ENCODE results near the gene ABCA2.

GRCh38 chr9:137026828-137027227 lies 1.2 kb downstream of the ABCA2 start:
- no peak for TF ChIP-seq CTCF (IDR thresholded peaks at IDR 0.05)
- no peak for TF ChIP-seq MEF2A (IDR thresholded peaks at IDR 0.05; ENCODE audit: borderline replicate concordance, low read depth)
- no peak for TF ChIP-seq TEAD4 (IDR thresholded peaks at IDR 0.05; ENCODE audit: borderline replicate concordance, insufficient read depth)
- no peak for TF ChIP-seq MAX (IDR thresholded peaks at IDR 0.05; ENCODE audit: low read depth)
- no peak for TF ChIP-seq POLR2AphosphoS5 (IDR thresholded peaks at IDR 0.05; ENCODE audit: low read depth, low read length)
- no peak for TF ChIP-seq RCOR1 (IDR thresholded peaks at IDR 0.05; ENCODE audit: low read length)
- no peak for TF ChIP-seq FOXM1 (IDR thresholded peaks at IDR 0.05; ENCODE audit: low read depth)
- no peak for TF ChIP-seq USF2 (IDR thresholded peaks at IDR 0.05; ENCODE audit: borderline replicate concordance, low read depth, low read length)
- TF ChIP-seq SIN3A (IDR thresholded peaks at IDR 0.05; ENCODE audit: borderline replicate concordance, low read depth, low read length): no peak
- no peak for TF ChIP-seq ZBTB33 (IDR thresholded peaks at IDR 0.05; ENCODE audit: borderline replicate concordance, low read depth)

Measured in SK-N-SH (cell line).